COR-L47 (cell line): ENCODE data around the gene PARD6A.
"Not testable (repeated sequence)": the region's sequence is repeated elsewhere in the genome, so short reads cannot be mapped to it uniquely, and the experiment has no call there.

ENCODE experiments used
- DNase-seq: peaks from one replicate; lab custom pipeline; 2025; lab: John Stamatoyannopoulos, UW

Gene PARD6A

DNA sequence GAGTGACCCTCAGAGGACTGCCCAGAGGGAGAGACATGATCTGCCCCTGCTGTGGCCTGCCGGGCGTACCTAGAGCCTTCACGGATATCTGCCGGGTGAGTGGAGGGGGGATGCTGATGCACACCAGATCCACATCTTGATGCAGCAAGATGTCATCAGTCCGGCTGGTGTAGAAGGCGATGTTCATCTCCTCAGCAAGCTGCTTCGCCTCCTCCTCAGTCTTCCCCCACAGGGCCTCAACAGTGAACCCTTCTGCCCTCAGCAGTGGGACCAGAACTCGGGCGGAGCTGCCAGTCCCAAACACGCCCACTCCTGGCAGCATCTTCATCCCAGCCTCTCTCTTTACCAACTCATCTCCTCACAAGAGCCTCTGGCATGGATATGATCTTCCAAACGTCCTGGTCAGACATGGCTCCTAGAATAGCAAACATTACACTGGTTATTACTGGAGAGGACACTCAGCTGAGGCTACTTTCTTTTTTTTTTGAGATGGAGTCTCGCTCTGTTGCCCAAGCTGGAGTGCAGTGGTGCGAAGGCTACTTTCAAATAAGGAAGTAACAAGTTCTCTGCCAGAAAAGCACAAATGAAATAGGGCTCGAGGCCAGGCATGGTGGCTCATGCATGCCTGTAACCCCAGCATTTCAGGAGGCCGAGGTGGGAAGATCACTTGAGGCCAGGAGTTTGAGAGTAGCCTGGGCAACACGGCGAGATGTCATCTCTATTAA is 24.8 kb downstream of the PARD6A start:
- DNase-seq: no peak

DNA sequence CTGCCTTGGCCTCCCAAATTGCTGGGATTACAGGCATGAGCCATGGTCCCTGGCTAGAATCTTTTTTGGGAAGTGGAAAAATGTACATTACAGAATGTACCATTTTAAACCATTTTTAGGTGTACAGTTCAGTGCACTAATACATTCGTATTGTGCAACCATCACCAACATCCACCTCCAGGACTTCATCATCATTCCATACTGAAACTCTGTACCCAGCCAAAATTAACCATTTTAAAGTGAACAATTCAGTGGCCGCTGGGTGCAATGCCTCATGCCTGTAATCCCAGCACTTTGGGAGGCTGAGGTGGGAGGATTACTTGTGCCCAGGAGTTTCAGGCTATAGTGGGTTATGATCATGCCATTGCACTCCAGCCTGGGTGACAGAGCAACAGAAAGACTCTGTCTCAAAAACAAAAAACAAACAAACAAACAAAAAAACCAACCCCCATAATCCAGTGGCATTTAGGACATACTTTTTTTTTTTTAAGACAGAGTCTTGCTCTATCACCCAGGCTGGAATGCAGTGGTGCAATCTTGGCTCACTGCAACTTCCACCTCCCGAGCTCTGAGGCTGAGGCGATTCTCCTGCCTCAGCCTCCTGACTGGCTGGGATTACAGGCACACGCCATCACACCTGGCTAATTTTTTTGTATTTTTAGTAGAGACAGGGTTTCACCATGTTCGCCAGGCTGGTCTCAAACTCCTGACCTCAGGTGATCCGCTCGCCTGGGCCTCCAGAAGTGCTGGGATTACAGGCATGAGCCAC is 32.9 kb downstream of the PARD6A start:
- DNase-seq: not testable (repeated sequence)

DNA sequence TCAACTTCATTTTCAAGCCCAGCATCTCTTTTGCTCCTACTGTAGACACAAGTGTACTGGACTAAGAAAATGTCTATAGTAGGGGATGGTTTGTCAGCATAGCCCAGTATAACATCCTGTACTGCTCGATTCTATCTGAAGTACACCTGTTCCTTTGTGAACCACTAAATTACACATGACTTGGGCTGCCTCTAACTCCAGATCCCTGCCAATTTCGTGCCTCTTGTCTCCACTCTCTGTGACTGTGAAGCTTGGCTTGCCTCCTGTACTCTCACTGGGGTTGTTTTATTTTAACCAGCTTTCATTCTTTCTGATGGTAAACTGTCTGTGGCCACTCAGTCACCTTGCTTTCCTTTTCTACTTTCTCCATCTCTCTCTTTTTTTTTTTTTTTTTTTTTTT is 33.9 kb downstream of the PARD6A start:
- no peak for DNase-seq

DNA sequence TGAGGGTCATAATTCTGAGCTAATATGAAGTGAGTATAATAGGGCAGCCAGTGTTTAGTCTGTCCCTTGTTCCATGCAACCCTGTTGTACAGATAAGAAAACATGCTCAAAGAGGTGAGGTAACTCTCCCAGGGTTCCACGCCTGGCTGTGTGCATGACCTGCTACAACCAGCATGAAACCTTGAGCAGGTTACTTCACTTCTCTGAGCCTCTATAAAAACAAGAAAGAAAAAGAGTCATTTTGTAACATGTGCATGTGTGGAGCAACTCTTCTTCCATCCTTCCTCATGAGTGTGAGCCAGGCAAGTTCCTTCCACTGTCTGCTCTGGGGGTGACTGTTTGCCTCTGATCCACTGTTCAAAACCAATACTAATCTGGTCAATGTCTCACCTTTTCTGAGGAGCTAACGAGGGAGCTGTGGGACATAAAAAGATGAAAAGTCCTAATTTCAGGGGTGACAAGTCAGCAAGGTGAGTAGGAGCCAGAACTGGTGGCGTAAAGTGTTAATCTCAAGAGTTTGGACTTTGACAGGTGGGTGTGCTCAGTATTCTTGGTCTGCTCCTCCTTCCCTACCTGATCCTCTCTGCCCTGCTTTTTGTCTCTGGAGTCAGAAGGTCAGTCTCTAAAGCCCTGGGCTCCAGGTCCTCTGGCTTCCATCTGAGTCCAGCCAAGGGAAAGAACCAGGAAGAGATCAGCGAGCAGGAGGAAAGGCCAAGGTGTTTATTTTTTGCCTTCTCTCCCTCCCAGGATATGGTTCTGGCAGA is 36.8 kb downstream of the PARD6A start:
- no peak for DNase-seq

DNA sequence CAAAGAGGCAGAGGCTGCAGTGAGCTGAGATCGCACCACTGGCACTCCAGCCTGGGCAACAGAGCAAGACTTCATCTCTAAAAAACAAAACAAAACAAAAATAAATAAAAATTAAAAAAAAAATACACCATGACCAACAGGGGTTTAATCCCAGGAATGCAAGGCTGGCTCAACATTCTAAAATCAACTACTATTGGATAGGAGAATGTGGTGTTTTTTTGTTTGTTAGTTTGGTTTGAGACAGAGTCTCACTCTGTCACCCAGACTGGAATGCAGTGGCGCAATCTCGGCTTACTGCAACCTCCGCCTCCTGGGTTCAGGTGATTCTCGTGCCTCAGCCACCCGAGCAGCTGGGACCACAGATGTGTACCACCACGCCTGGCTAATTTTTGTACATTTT is 38.5 kb downstream of the PARD6A start:
- no peak for DNase-seq

DNA sequence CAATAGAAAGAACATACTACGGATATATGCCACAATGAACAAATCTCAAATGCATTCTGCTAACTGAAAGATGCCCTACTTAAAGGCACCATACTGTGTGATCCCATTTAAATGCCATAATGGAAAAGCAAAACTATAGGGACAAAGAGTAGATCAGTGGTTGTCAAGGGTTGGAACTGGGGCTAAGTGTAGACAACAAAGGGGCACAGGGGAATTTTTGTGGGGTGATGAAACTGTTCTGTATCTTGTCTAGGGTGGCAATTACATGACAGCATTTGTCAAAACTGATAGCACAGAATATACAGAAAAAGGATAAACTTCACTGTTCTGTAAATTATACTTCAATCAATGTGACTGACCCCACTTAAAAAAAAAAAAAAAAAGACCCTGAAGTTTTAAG is 40.7 kb downstream of the PARD6A start:
- DNase-seq: no peak

DNA sequence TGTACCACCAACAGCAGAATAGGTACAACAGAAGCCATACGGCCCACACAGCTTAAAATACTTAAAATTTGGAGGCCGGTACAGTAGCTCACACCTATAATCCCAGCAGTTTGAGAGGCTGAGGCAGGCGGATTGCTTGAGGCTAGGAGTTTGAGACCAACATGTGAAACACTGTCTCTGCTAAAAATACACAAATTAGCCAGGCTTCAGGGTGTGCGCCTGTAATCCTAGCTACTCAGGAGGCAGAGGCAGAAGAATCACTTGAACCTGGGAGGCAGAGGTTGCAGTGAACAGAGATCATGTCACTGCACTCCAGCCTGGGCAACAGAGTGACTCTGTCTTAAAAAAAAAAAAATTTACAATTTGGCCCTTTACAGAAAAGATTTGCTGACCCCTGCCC is 41.4 kb downstream of the PARD6A start:
- DNase-seq: no peak

DNA sequence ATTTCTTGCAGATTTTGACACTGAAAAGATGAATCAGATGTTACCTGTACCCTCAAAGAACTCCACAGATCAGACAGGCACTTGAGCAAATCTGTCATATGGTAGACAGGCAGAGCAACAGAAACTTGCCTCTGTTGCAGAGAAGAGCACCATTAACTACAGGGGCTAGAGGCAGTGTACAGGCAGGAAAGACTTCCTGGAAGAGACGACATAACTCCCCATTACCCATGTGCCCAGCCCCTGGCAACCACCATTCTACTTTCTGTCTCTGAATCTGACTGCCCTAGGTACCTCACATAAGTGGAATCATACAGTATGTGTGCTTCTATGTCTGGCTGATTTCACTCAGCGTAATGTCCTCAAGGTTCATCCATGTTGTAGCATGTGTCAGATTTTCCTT is 42.9 kb downstream of the PARD6A start:
- DNase-seq: no peak

DNA sequence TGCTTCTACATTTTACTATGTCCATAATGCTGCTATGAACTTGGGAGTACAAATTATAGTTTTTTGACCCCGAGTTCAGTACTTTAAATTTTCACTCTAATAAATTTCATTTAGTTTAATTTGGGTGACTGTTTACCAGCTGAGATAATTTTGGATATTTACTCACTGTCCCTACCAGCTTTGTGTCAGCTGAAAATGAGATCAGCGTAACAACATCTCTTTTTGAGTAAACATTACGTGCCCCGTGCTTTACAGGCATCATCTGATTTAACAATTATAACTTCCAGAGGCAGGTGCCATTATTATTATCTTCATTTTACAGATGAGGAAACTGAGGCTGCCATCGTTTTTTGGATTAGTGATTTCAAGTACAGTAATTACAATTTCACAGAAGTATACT is 43.4 kb downstream of the PARD6A start:
- no peak for DNase-seq

DNA sequence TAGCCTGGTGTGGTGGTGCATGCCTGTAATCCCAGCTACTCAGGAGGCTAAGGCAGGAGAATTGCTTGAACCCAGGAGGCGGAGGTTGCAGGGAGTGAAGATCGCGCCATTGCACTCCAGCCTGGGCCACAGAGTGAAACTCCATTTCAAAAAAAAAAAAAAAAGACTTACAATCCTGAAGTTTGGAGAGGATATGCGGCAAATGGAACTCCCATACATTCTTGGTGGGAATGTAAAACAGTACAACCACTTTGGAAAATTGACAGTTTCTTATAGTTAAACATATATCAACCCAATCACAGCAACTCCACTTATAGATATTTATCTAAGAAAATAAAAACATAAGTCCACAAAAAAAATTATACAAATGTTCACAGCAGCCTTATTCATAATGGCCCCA is 46.5 kb downstream of the PARD6A start:
- no peak for DNase-seq

DNA sequence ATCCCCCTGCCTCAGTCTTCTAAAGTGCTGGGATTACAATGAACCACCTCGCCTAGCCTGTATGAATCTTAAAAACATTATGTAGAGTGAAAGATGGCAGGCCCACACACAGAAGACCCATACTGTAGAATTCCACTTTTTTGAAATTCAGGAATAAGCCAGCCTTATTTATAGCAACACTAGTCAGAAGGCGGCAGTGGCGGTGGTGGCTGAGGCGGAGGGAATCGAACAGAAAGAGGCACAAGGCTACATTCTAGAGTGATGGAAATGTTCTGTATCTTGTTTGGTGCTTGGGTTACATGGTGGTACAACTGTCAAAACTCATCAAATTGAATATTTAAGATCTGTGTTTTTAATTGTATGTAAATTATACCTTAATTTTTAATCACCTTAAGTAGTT is 47.0 kb downstream of the PARD6A start:
- no peak for DNase-seq

DNA sequence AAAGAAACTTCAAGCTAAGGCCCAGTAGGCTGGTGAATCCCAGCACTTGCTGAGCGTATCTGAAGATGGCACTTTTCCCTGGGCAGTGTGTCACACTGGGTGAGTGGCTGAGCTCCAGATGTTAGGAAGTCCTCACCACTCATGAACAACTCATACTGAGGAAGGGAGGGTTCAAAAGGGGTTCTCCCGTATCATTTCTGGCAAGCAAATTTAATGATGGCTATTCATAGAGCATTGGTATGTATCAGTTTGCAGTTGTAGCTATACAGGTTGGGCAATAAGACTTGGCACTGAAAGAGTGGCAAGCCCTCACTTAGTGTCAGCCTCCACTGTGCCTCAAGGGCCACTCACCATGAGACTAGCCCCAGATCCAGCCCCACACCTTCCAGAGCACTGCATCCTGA is 47.6 kb downstream of the PARD6A start:
- DNase-seq: no peak

DNA sequence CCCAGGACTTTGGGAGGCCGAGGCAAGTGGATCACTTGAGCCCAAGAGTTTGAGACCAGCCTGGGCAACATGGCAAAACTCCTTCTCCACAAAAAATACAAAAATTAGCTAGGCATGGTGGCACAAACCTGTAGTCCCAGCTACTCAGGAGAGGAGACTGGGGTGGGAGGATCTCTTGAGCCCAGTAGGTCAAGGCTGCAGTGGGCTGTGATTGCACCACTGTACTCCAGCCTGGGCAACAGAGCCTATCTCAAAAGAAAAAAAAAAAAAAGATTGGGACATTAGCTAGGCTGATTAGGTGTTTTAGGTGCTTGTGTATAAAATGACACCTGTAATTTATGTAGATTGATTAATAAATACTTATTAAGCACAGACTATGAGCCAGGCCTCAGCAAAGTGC is 48.3 kb downstream of the PARD6A start:
- DNase-seq: no peak

DNA sequence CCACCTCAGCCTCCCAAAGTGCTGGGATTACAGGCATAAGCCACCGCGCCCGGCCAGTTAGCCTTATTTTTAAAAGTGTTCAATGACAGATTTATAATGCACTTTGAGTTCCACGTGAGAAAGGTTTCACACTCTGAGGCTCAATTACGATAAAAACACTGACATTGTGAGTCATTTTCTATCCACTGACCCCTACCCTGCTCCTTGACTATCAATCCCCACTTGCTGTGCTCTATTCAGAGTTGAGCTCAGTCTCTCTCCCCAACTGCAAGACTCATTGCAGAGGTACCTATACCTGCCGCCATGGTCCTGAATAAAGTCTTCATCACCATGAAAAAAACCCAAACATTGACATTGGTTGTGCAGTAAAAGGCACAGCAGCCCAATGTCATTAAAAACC is 49.8 kb downstream of the PARD6A start:
- DNase-seq: no peak
